ENCODE data around the gene VEPH1. TPM values are rescaled to one million over a fixed set of nuclear protein-coding genes. Genes with fewer than 3 reads are reported as not detected.

Gene VEPH1
- polyA plus RNA-seq, 1 of the 3 experiments (the other 2 are of a cell fraction), result 6.0 TPM

DNA sequence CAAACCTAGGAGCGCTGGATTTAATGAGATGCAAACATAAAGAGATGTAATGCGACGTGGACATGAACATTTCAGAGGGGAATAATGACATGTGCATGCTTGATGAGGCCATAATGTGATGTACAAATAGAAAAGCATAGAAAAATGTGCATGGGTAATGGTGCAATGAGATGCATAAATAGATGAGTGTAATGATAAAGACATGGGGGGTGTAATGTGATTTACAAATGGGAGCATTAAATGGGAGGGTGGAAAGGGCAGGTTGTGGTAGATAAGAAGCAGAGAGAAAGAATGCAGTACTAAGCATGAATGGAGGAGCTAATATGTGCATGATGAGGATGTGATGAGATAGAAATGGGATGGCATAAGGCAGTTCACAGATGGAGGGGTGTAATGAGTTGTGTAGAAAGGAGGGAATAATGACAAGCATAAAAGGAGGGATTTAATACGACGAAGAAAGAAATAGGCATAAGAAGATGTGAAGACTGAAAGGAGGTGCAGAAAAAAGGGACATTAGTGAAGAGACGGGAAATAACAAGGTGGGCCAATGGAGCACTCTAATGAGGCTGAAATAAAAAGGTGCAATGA, 205.8 kb downstream of the VEPH1 start:
- no peak overlapping the region for H2AFZ ChIP-seq (ENCODE audit: low read depth)
- no peak overlapping the region for H3K27ac ChIP-seq (ENCODE audit: low read depth in 2 of 2, low read length in 1 of 2)
- no peaks in the 10 kb centered on the region for H3K79me2 ChIP-seq (ENCODE audit: insufficient read depth)
- POLR2A ChIA-PET, result interaction anchor here (0.6 kb wide), 1 partner anchor 10 kb away, joined by 3 read pairs; no protein-coding TSS in a partner anchor
- H3K9me2 ChIP-seq, result no peaks in the 10 kb centered on the region
- TF ChIP-seq RAD21 (IDR thresholded peaks at IDR 0.05; ENCODE audit: low read length), result no peak
- TF ChIP-seq, protein P1, sequence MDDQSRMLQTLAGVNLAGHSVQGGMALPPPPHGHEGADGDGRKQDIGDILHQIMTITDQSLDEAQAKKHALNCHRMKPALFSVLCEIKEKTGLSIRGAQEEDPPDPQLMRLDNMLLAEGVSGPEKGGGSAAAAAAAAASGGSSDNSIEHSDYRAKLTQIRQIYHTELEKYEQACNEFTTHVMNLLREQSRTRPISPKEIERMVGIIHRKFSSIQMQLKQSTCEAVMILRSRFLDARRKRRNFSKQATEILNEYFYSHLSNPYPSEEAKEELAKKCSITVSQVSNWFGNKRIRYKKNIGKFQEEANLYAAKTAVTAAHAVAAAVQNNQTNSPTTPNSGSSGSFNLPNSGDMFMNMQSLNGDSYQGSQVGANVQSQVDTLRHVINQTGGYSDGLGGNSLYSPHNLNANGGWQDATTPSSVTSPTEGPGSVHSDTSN (IDR thresholded peaks at IDR 0.05), result no peak
- H3K4me3 ChIP-seq (ENCODE audit: low read depth in 2 of 2, low read length in 1 of 2), result no peak overlapping the region
- no peak overlapping the region for H3K9ac ChIP-seq
- no peaks in the 10 kb centered on the region for H3F3A ChIP-seq (replicated peaks; ENCODE audit: insufficient read depth)
- no peaks in the 10 kb centered on the region for H3K36me3 ChIP-seq (replicated peaks in 1 of 2; ENCODE audit: control insufficient read depth in 1 of 2, insufficient read depth in 2 of 2, low read length in 1 of 2)
- no peaks in the 10 kb centered on the region for H3K9me3 ChIP-seq
- H3K4me1 ChIP-seq (ENCODE audit: control insufficient read depth in 1 of 2, insufficient read depth in 2 of 2, low read depth in 1 of 2, low read length in 1 of 2), result peaks cover 0 to 4% of the 10 kb centered on the region in 2 experiments; a peak in 1 of 4 replicates
- CTCF ChIA-PET, result no interaction called here
- no peaks in the 10 kb centered on the region for H4K20me1 ChIP-seq (ENCODE audit: insufficient read depth)
- H3K27me3 ChIP-seq (ENCODE audit: insufficient read depth), result no peaks in the 10 kb centered on the region
- H3K4me2 ChIP-seq, result no peak overlapping the region
- WGBS (ENCODE audit: low lambda C conversion rate), result 88% methylated on average over 6 of the region's 6 CpGs
- no peak for DNase-seq

DNA sequence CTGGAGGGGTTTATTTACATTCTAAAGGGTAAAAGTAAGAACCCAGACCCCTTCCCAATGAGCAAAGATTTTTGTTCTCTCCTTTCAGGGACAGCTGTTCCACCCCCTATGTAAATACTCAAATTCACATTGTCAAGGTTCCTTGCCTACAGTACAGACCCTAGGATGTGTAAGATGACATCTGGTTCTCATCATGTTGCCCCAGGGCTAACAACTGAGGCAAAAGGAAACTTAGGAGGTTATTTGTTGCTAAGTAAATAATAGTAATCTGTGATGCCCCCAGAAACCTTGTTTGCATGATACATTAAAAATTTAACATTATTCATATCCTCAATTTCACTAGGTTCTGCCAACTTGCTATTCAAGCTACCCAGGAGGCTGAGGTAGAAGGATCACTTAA, 208.3 kb downstream of the VEPH1 start:
- Histone ChIP-seq H3F3A (replicated peaks; ENCODE audit: insufficient read depth) (peaks cover 15% of the 10 kb centered on the region), H3K4me3 (ENCODE audit: low read depth in 2 of 2, low read length in 1 of 2) (no peak overlapping the region), H4K20me1 (ENCODE audit: insufficient read depth) (no peaks in the 10 kb centered on the region), H3K9ac (no peak overlapping the region), H3K4me2 (no peak overlapping the region), H3K27me3 (ENCODE audit: insufficient read depth) (no peaks in the 10 kb centered on the region), H3K4me1 (ENCODE audit: control insufficient read depth in 1 of 2, insufficient read depth in 2 of 2, low read depth in 1 of 2, low read length in 1 of 2) (peaks cover 3 to 20% of the 10 kb centered on the region in 2 experiments; a peak in 2 of 4 replicates), H3K9me2 (no peaks in the 10 kb centered on the region), H3K27ac (ENCODE audit: low read depth in 2 of 2, low read length in 1 of 2) (no peak overlapping the region), H3K79me2 (ENCODE audit: insufficient read depth) (no peaks in the 10 kb centered on the region), H2AFZ (ENCODE audit: low read depth) (no peak overlapping the region), H3K9me3 (no peaks in the 10 kb centered on the region), H3K36me3 (replicated peaks in 1 of 2; ENCODE audit: control insufficient read depth in 1 of 2, insufficient read depth in 2 of 2, low read length in 1 of 2) (no peaks in the 10 kb centered on the region)
- no peak for DNase-seq
- CTCF ChIA-PET, result no interaction called here
- TF ChIP-seq NFIC (IDR thresholded peaks at IDR 0.05; ENCODE audit: borderline replicate concordance) (no peak), TCF12 (IDR thresholded peaks at IDR 0.05) (peak; percentile 13; the same call in 1 of the 2 replicates)
- POLR2A ChIA-PET, result no interaction called here

DNA sequence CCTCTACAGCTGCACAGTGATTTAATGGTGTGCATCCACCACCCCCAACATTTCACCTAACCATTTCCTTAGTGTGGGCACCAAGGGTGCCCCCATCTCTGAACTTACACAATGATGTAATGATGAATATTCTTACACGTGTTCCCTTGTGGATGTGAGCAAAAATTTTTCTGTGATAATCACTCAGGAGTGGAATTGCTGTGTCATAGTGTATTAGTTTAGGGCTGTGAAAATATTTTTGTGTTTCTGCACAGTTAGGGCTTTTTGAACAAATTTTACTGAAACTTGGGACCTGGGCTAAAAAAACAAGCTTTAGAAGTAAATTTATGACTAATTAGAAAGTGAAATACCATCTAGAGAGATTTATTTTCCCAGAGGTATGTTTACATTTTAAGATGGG, 208.7 kb downstream of the VEPH1 start:
- POLR2A ChIA-PET, result no interaction called here

More for the DNA sequence above, 208.7 kb downstream of the VEPH1 start:
- Histone ChIP-seq H3K36me3 (replicated peaks in 1 of 2; ENCODE audit: control insufficient read depth in 1 of 2, insufficient read depth in 2 of 2, low read length in 1 of 2) (no peaks in the 10 kb centered on the region), H3K27me3 (ENCODE audit: insufficient read depth) (no peaks in the 10 kb centered on the region), H4K20me1 (ENCODE audit: insufficient read depth) (no peaks in the 10 kb centered on the region), H3K4me2 (no peak overlapping the region), H3K9me3 (no peaks in the 10 kb centered on the region), H3K4me1 (ENCODE audit: control insufficient read depth in 1 of 2, insufficient read depth in 2 of 2, low read depth in 1 of 2, low read length in 1 of 2) (peaks cover 3 to 22% of the 10 kb centered on the region in 2 experiments; a peak in 2 of 4 replicates), H3K27ac (ENCODE audit: low read depth in 2 of 2, low read length in 1 of 2) (no peak overlapping the region), H3F3A (replicated peaks; ENCODE audit: insufficient read depth) (peaks cover 18% of the 10 kb centered on the region), H3K4me3 (ENCODE audit: low read depth in 2 of 2, low read length in 1 of 2) (no peak overlapping the region), H3K79me2 (ENCODE audit: insufficient read depth) (no peaks in the 10 kb centered on the region), H3K9me2 (no peaks in the 10 kb centered on the region), H3K9ac (no peak overlapping the region), H2AFZ (ENCODE audit: low read depth) (no peak overlapping the region)
- TF ChIP-seq EZH2phosphoT487 (IDR thresholded peaks at IDR 0.05; ENCODE audit: borderline replicate concordance, low read depth), result no peak
- no peak for TF ChIP-seq TEAD4 (IDR thresholded peaks at IDR 0.05; ENCODE audit: borderline replicate concordance, insufficient read depth)
- TF ChIP-seq, protein P2, sequence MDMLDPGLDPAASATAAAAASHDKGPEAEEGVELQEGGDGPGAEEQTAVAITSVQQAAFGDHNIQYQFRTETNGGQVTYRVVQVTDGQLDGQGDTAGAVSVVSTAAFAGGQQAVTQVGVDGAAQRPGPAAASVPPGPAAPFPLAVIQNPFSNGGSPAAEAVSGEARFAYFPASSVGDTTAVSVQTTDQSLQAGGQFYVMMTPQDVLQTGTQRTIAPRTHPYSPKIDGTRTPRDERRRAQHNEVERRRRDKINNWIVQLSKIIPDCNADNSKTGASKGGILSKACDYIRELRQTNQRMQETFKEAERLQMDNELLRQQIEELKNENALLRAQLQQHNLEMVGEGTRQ (IDR thresholded peaks at IDR 0.05; ENCODE audit: borderline replicate concordance, low read depth, low read length), result no peak
- no peak for TF ChIP-seq MEF2A (IDR thresholded peaks at IDR 0.05; ENCODE audit: borderline replicate concordance, low read depth)
- no peak for TF ChIP-seq TAF1 (IDR thresholded peaks at IDR 0.05; ENCODE audit: borderline replicate concordance, low read depth, low read length)
- TF ChIP-seq, protein P3, sequence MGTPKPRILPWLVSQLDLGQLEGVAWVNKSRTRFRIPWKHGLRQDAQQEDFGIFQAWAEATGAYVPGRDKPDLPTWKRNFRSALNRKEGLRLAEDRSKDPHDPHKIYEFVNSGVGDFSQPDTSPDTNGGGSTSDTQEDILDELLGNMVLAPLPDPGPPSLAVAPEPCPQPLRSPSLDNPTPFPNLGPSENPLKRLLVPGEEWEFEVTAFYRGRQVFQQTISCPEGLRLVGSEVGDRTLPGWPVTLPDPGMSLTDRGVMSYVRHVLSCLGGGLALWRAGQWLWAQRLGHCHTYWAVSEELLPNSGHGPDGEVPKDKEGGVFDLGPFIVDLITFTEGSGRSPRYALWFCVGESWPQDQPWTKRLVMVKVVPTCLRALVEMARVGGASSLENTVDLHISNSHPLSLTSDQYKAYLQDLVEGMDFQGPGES (IDR thresholded peaks at IDR 0.05; ENCODE audit: low read depth, low read length), result no peak
- no peak for TF ChIP-seq FOSL2 (IDR thresholded peaks at IDR 0.05; ENCODE audit: borderline replicate concordance, low read depth)
- TF ChIP-seq, protein P4, sequence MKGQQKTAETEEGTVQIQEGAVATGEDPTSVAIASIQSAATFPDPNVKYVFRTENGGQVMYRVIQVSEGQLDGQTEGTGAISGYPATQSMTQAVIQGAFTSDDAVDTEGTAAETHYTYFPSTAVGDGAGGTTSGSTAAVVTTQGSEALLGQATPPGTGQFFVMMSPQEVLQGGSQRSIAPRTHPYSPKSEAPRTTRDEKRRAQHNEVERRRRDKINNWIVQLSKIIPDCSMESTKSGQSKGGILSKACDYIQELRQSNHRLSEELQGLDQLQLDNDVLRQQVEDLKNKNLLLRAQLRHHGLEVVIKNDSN (IDR thresholded peaks at IDR 0.05; ENCODE audit: borderline replicate concordance, low read depth), result no peak
- no peak for TF ChIP-seq GABPA (IDR thresholded peaks at IDR 0.05; ENCODE audit: low read depth)
- TF ChIP-seq MXI1 (IDR thresholded peaks at IDR 0.05; ENCODE audit: low read depth, low read length), result no peak
- TF ChIP-seq, protein P1 (IDR thresholded peaks at IDR 0.05), result no peak
- TF ChIP-seq RXRA (IDR thresholded peaks at IDR 0.05; ENCODE audit: borderline replicate concordance, low read depth), result no peak
- TF ChIP-seq RFX5 (IDR thresholded peaks at IDR 0.05; ENCODE audit: low read length), result no peak
- TF ChIP-seq SMC3 (IDR thresholded peaks at IDR 0.05; ENCODE audit: low read depth, low read length), result no peak
- no peak for DNase-seq
- 88% methylated on average over 1 of the region's 1 CpG for WGBS (ENCODE audit: low lambda C conversion rate)
- CTCF ChIA-PET, result no interaction called here

Data from SK-N-SH (cell line).